ENCODE data around the gene ACSBG1. TPM values are rescaled to one million over a fixed set of nuclear protein-coding genes. Genes with fewer than 3 reads are reported as not detected.
"Not testable (repeated sequence)": the region's sequence is repeated elsewhere in the genome, so short reads cannot be mapped to it uniquely, and the experiment has no call there.

ACSBG1 gene
- total RNA-seq, 2 experiments from 2014 or later, result not detected

DNA sequence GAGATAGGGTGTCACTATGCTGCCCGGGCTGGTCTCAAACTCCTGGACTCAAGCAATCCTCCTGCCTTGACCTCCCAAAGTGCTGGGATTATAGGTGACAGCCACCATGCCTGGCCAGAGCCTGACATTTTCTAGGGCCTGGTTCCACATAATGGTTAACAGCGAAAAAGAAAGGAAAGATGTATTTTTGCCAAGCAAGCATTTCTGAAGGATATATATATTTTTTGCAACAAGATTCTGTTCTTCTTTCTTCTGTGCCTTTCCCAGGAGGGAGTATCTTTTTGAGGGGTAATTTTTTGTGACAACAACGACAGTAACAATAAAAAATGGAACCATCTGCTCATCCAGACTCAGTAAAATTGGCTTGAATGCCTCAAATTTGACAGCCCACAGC lies 21.7 kb upstream of the ACSBG1 start:
- POLR2A ChIA-PET, result no interaction called here
- CTCF ChIA-PET, result no interaction called here

DNA sequence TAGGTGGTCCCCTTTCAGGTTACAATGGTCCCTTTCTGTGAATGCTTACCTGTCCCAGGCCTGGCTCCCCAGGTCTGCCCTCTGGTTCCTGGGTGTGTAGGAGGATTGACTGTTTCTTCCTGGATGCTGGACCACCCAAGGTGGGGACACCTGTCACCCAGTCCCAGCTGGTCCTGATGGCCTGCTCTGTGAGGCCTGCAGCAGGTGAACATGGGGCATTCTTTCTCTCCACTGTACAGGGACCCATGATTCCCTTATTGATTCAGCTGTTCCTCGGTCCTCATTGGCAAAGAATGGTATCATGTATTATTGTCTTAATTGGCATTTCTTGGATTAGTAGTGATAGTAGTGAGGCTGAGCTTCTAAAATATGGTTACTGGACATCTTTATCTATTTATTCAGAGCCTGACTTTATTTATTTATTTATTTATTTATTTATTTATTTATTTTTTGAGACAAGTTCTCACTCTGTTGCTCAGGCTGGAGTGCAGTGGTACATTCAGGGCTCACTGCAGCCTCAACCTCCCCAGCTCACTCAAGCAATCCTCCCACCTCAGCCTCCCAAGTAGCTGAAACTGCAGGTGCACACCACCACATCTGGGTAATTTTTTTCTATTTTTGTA lies 21.2 kb upstream of the ACSBG1 start:
- POLR2A ChIA-PET, result no interaction called here
- CTCF ChIA-PET, result interaction anchor here (0.6 kb wide), 1 partner anchor 291 kb away, joined by 3 read pairs; no protein-coding TSS in a partner anchor

DNA sequence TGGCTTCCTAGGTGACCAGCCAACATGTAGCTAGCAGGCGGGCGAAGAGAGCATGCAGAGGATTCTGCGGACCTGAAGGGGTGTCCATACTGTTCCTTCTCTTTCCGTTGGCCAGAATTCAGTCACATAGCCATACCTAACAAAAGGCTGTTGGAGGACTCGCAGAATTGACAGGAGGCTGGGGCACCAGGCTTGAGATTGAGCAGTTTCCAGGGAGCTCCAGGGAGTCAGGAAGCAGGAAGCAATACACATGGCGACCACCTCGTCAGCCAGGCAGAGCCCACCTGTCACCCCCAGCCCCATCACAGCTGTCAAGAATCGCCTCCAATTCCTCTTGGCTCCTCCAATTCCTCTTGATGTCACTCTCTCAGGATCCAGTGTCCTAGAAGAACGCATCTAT lies 16.8 kb upstream of the ACSBG1 start:
- CTCF ChIA-PET, result interaction anchor here (1.0 kb wide), 1 partner anchor 10 kb away, joined by 3 read pairs; no protein-coding TSS in a partner anchor
- POLR2A ChIA-PET, result no interaction called here

DNA sequence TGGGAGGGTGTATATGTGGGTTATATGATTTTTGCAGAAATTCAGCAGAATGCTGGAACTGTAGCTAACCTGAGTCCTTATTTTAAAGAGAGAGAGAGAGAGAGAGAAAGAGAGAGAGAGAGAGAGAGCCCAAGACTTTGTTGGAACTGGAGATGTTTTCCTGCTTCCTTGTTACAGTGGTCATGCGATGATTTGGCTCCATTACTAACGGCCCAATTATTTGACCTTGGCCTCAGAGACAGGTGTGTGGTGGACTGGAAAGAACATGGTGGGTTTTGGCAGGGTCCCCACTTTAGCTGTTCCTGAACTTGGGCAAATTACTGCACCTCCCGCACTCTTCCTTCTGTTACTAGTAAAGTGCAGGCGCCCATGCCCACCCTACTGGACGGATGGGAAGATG lies 14.8 kb upstream of the ACSBG1 start:
- POLR2A ChIA-PET, result no interaction called here
- CTCF ChIA-PET, result interaction anchor here (1.1 to 1.4 kb wide), 2 partner anchors 9 to 282 kb away, joined by 3 to 4 read pairs; no protein-coding TSS in a partner anchor

DNA sequence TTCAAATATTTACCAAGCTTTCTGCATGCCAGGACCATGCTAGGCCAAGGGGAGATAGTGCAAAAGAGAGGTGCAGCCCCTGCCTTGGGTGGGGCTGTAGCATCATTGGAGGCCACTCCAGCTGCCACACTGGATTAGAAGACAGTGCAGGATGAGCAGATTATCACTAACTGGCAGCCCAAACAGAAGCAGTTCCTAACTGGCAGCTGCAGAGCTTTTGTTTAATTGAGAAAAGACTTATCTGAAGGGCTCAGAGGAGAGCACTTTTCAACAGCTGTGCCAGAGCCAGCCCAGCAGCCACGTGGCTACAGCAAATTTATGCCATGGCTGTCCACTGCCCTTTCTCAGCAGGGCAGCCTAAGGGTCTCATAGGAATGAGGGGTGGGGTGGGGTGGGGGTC lies 13.5 kb upstream of the ACSBG1 start:
- POLR2A ChIA-PET, result no interaction called here
- CTCF ChIA-PET, result no interaction called here

DNA sequence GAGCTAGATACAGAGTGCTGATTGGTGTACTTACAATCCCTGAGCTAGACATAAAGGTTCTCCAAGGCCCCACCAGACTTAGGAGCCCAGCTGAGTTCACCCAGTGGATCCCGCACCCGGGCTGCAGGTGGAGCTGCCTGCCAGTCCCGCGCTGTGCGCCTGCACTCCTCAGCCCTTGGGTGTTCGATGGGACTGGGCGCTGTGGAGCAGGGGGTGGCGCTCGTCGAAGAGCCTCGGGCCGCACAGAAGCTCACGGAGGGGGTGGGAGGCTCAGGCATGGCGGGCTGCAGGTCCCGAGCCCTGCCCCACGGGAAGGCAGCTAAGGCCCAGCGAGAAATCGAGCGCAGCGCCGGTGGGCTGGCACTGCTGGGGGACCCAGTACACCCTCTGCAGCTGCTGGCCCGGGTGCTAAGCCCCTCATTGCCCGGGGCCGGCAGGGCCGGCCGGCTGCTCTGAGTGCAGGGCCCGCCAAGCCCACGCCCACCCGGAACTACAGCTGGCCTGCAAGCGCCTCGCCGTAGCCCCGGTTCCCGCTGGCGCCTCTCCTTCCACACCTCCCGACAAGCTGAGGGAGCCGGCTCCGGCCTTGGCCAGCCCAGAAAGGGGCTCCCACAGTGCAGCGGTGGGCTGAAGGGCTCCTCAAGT lies 11.7 kb upstream of the ACSBG1 start:
- POLR2A ChIA-PET, CTCF ChIA-PET: not testable (repeated sequence)

DNA sequence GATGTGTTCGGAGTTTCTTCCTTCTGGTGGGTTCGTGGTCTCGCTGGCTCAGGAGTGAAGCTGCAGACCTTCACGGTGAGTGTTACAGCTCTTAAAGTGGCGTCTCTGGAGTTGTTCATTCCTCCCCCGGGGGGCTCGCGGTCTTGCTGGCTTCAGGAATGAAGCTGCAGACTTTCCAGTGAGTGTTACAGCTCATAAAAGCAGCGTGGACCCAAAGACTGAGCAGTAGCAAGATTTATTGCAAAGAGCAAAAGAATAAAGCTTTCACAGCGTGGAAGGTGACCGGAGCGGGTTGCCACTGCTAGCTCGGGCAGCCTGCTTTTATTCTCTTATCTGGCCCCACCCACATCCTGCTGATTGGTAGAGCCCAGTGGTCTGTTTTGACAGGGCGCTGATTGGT lies 11.0 kb upstream of the ACSBG1 start:
- POLR2A ChIA-PET, CTCF ChIA-PET: not testable (repeated sequence)

DNA sequence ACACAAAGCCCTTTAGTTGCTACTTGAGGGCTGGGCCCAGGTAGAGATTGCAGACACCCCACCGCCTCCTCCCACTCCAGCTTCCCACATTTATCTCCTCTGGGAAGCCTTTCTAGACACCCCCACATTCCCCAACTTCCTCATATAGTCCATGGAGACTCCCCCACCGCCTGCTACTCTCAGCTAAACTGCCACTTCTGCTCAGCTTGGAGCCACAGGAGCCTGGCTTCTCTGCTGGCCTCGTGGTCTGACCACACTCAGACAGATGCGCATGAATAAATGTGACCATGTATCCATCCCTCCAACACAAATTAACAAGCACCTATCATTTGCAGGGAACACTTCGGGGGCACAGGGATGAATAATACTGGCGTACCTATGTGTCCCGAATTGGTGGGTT lies 10.5 kb upstream of the ACSBG1 start:
- ChIA-PET POLR2A (no interaction called here), CTCF (interaction anchor here (0.9 to 1.1 kb wide), 2 partner anchors 132 to 136 kb away, joined by 3 to 8 read pairs; no protein-coding TSS in a partner anchor)

DNA sequence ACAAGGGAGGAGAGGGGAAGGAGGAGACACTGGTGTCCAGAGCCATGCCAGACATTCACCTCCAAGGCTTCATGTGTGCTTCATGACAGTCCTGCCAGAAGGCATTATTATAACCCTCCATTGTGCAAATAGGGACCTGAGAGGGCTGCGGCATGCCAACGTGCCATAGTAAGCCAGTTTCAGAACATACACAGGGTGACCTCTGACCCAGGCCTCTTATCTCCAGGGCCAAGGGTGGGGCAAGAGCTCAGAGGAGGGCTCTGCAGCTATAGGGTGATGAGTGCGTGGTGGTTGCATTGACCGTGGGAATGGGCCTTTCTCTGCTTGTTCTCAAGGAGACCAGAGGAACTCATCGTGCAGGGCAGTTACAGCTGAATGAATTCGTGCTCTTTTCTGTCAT lies 9.7 kb upstream of the ACSBG1 start:
- POLR2A ChIA-PET, result no interaction called here
- CTCF ChIA-PET, result interaction anchor here (0.9 to 1.1 kb wide), 2 partner anchors 131 to 136 kb away, joined by 3 to 8 read pairs; no protein-coding TSS in a partner anchor

DNA sequence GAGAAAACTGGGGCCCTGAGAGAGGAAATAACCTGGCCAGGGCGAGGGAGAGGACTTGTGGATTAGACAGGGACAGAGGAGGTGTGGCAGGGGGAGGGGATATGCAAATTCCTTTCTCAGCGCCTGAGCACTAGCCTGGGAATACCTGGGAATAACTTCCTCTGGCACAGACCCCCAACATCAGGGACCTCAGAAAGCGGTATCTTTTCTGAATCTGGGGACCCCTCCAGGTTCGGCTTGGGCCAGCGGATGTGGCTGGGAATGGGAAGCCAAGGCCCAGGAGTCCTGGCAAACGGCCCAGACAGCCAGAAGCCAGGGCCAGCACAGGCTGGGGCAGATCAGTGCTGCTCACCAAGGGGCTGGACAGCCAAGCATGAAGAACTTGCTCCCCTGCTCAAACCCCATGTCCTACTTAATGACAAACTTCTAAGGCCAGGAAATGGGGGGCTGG lies 9.2 kb upstream of the ACSBG1 start:
- POLR2A ChIA-PET, result no interaction called here

DNA sequence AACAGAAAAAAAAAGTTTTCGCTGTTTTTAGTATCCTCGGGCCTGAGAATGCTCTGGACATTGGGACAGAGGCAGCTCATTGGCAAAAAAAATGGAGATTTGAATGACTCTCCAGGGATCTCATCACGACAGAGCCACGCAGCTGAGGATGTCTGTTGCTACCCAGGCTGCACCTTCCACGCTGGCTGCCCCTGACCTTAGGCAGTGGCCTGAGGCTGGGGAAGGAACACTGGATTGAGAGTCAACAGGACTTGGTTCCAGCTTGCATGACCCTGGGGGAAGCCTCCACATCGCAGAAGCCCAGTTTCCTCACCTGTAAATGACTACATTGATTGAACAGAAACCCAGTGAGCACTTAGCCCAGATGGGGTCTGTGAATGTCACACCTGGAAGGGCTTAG lies 8.7 kb upstream of the ACSBG1 start:
- ChIA-PET POLR2A (no interaction called here), CTCF (interaction anchor here (0.6 to 5.0 kb wide), 5 partner anchors 48 to 283 kb away, joined by 3 to 62 read pairs (median 4); no protein-coding TSS in a partner anchor)

More for the DNA sequence above, 9.2 kb upstream of the ACSBG1 start:
- CTCF ChIA-PET, result interaction anchor here (1.1 to 1.3 kb wide), 3 partner anchors 48 to 284 kb away, joined by 3 to 8 read pairs (median 4); no protein-coding TSS in a partner anchor

DNA sequence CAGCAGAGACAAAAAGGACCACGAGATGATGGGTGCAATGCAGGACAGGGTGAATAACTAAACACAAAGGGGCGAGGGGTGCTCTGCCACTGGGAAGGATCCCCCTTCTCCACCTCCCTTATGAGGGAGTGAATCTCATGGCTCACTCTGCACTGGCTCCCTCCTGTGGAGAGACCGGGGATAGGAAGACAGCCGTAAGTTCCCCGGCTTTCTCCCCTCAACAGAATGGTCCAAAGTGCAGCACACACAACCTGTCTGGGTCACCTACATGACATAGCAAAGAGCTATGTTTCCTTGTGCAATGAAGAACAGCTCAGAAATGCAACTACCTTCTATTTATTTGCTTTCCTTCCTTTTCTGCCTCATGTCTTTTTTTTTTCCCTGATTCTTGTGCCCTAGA lies 7.8 kb upstream of the ACSBG1 start:
- ChIA-PET CTCF (interaction anchor here (0.6 to 5.0 kb wide), 13 partner anchors 14 to 282 kb away, joined by 3 to 62 read pairs (median 5); partner anchors contain the start of gene DNAJA4), POLR2A (no interaction called here)

DNA sequence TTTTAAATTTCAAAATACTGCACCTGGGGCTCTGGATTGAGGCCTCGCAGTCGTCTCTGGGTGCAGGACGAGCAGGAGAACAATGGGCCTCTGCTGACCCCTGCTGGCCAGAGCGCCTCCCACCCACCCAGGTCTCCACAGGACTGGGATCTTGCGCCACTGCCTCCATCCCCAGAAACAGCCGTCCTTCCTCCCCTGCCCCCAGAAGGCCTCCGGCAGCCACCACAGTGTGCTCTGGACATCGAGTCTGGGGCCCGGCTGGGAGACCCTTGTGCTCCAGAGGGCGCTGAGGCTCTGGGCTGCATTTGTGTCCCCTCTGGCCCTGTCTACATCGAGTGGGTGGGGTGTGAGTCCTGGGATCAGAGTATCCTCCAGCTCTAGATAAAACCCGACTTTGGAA lies 6.7 kb upstream of the ACSBG1 start:
- POLR2A ChIA-PET, result no interaction called here
- CTCF ChIA-PET, result interaction anchor here (0.7 to 5.0 kb wide), 22 partner anchors 8 to 281 kb away, joined by 3 to 62 read pairs (median 5); partner anchors contain the start of genes CIB2, DNAJA4 and IDH3A

DNA sequence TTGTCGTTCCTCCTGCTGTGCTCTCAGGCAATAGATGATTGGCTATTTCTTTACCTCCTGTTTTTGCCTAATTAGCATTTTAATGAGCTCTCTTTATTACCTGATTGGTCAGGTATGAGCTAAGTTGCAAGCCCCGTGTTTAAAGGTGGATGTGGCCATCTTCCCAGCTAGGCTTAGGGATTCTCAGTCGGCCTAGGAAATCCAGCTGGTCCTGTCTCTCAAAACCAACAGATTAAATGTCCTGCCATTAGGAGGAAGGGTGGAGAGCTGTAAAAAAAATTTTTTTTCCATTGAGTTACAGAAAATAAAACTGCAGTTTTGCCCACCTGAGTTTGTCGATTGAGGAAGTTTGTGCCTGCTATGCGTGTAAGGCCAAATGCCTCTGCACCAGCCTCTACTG lies 5.4 kb upstream of the ACSBG1 start:
- POLR2A ChIA-PET, result interaction anchor here (0.6 kb wide), 1 partner anchor 125 kb away, joined by 3 read pairs; no protein-coding TSS in a partner anchor
- CTCF ChIA-PET, result interaction anchor here (0.9 to 5.0 kb wide), 11 partner anchors 9 to 280 kb away, joined by 3 to 62 read pairs (median 9); partner anchors contain the start of gene CIB2

DNA sequence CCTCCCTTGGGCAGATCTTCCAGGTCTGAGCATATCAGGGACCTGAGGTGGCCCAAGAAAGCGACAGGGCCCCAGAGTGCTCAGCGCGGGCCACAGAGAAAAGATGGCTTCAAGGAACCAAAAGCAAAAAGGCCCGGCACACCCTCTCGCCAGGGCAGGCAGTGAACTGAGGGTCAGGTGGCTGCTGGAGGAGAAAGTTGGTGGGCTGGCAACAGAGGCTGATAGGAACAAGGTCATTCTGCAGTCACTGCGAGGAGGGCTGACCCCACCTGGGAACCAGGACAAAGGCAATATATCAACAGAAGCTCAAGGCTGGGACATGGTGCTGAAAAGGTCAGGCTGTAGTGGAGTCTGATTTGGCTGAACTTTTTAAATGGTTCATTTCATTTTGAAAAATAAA lies 2.8 kb upstream of the ACSBG1 start:
- CTCF ChIA-PET, result interaction anchor here (0.6 to 1.3 kb wide), 2 partner anchors 10 to 129 kb away, joined by 4 to 5 read pairs; no protein-coding TSS in a partner anchor
- POLR2A ChIA-PET, result interaction anchor here (0.5 kb wide), 1 partner anchor 88 kb away, joined by 3 read pairs; the partner anchor contains the start of gene IDH3A

DNA sequence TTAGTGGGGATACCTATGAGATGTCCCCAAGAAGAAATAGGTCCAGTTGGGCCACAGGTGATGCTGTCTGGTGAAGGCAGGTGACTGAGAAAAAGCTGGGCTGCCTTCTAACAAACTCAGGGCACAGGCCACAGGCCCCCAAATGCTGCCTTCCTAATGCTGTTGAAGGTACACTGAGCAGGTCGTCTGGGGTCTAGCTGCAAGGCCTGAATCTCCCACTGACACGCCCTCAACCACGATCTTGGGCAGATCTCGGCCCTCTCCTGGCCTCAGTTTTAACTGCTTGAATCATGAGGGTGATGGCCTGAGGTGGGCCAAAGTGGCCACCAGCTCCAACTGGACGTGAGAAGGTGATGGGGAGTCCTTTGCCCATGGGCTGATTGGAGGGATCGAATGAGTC lies 2.1 kb upstream of the ACSBG1 start:
- CTCF ChIA-PET, result interaction anchor here (1.2 to 1.3 kb wide), 2 partner anchors 87 to 128 kb away, joined by 3 to 5 read pairs; partner anchors contain the start of gene IDH3A
- POLR2A ChIA-PET, result no interaction called here

DNA sequence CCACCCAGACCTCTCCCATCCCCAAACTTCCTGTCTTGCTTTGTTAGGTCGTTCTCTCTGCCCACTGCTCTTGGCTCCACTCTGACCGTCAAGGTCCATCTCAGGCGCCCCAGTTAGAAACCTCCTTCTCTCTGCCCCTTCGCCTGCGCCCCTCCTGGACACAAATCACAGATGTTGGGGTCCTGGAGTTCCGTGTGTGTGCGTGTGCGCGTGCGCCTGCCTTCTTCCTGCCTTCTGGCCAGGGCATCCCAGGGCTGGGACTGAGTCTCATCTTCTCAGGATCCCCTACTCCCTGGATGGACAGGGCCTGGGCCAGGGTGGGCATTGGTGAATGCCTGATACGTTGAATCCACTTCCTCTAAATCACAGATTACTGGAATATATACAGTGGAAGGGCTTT lies 869 bp downstream of the ACSBG1 start:
- POLR2A ChIA-PET, result no interaction called here
- CTCF ChIA-PET, result no interaction called here

DNA sequence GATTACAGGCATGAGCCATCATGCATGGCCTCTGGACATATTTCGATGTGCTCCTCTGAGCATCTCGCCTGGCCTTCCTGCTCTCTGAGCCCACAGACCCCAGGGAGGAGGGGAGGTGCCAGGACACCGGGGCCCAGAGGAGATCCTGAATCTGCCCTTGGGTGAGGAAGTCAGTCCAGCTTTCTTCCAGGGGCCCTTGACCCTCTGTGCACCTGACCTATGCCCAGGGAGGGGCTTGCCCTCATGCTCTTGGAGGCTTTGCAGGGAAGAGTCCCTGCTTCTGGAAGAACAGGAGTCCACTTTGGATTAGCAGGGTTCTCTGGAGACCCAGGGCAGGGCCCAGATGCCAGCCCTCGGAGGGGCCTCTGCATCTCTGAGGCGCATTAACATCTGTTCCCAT lies 1.4 kb downstream of the ACSBG1 start:
- CTCF ChIA-PET, result no interaction called here
- POLR2A ChIA-PET, result no interaction called here

DNA sequence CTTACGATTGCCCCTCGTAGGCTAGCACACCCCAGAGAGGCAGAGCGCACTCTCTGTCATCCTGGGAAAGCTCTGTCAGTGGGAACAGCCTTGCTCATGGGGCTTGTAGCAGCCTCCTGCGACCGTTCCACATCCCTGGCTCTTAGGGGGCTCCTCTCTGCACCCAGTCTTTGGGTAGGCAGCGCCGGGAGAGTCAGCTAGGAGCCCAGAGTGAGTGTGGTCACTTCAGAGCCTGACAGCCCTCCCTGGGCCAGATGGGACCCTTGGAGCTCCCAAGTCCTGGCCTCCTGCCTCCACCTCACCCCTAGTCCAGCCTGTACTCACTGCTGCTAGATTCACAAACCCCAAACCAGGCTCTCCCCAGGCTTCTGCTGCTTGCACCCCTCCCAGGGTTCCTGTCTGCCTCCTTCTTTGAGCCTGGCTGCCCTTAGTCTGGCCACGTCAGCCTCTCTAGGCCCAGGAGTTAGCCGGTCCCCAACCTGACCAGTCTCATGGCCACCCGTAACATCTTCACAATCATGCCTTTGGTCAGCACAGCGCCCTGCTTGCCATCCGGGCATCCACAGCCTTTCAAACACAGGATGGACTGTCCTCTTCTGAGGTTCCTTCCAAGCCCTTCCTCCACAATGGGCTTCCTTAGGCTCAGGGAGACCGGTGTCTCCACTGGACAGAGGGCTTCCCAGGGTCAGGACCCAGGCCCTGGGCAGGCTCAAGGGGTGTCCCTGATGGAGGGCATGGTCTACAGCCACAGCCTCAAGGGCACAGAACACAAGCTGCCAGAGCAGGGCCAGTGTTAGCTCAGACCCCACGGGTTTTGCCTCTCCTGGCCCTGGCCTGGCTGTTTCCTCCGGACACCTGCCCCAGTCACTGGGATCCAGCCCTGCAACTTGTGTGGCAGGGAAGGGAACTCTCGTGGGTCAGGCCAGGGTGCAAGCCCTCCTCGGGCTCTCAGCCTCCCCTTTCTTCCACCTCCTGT lies 4.6 kb downstream of the ACSBG1 start:
- ChIA-PET POLR2A (no interaction called here), CTCF (interaction anchor here (1.8 kb wide), 1 partner anchor 34 kb away, joined by 4 read pairs; no protein-coding TSS in a partner anchor)

Data from activated CD8-positive, alpha-beta memory T cell treated with anti-CD3 and anti-CD28 coated beads for 36 hours (primary cell).